K562 (cell line): ENCODE measurements around the gene MYO10.

Source experiments
- ATF1 ChIP-seq, 2 experiments: fragments of 450-650 bp in 1 of 2; IDR thresholded peaks; 2 replicates each; pipeline ENCODE4 v1.6.1; 2016; ENCODE audit warnings: missing compliant biosample characterization in 1 of 2, missing genetic modification characterization in 1 of 2
- CBFB ChIP-seq: sonication (generic); formaldehyde crosslinking; IDR thresholded peaks from 2 replicates; pipeline ENCODE4 v1.4.0; 2020; ENCODE audit warnings: mild to moderate bottlenecking, missing genetic modification reagents
- CTCF ChIP-seq, 3 experiments: IDR thresholded peaks in 2 of 3; conservative IDR thresholded peaks in 1 of 3; 2 replicates each; pipeline ENCODE4 v1.5.1; 2011 to 2012; ENCODE audit warnings: low read length in 3 of 3, mild to moderate bottlenecking in 3 of 3, control low read depth in 2 of 3, improper control_type of control experiment in 1 of 3, inconsistent platforms in 1 of 3, low read depth in 1 of 3, mixed read lengths in 1 of 3, moderate library complexity in 1 of 3; ENCODE audit not compliant: insufficient read depth in 2 of 3
- FOSL1 ChIP-seq: fragments of 200-800 bp; sonication (Bioruptor generic); conservative IDR thresholded peaks from 2 replicates; pipeline ENCODE4 v1.6.1; 2016; ENCODE audit warnings: missing genetic modification characterization, missing compliant biosample characterization
- KLF10 ChIP-seq: fragments of 250-450 bp; sonication (Bioruptor Pico); IDR thresholded peaks from 2 replicates; pipeline ENCODE4 v1.6.1; 2021; ENCODE audit warnings: matching md5 sums
- MAX ChIP-seq: sonication (generic); formaldehyde crosslinking; IDR thresholded peaks from 2 replicates; pipeline ENCODE4 v1.9.0; 2022; ENCODE audit warnings: mild to moderate bottlenecking, missing genetic modification reagents
- PHB2 ChIP-seq: fragments of 450-650 bp; IDR thresholded peaks from 2 replicates; pipeline ENCODE4 v1.6.1; 2017; ENCODE audit warnings: low read depth
- RAD21 ChIP-seq, 2 experiments: fragments of 250-450 bp in 1 of 2; fragments of 450-650 bp in 1 of 2; sonication (Bioruptor Pico) in 1 of 2; formaldehyde crosslinking in 1 of 2; IDR thresholded peaks in 1 of 2; conservative IDR thresholded peaks in 1 of 2; 2 replicates each; pipeline versions ENCODE4 v1.4.0 to v1.8.0; 2020 to 2022; ENCODE audit warnings: mild to moderate bottlenecking in 2 of 2, moderate library complexity in 1 of 2
- SIN3A ChIP-seq, 2 experiments: fragments of 150-350 bp in 1 of 2; IDR thresholded peaks; 2 replicates each; pipeline ENCODE4 v1.6.1; 2011 to 2016; ENCODE audit warnings: borderline replicate concordance in 2 of 2, low read depth in 2 of 2, low read length in 2 of 2, mild to moderate bottlenecking in 2 of 2, moderate library complexity in 2 of 2; ENCODE audit not compliant: control insufficient read depth in 1 of 2
- SMAD3 ChIP-seq: fragments of 450-650 bp; formaldehyde crosslinking; conservative IDR thresholded peaks from 2 replicates; pipeline ENCODE4 v1.4.0; 2020; ENCODE audit warnings: mild to moderate bottlenecking
- TAF1 ChIP-seq: IDR thresholded peaks from 2 replicates; pipeline ENCODE4 v1.6.1; 2011; ENCODE audit warnings: mild to moderate bottlenecking, low read length, moderate library complexity; ENCODE audit not compliant: insufficient read depth, control insufficient read depth, severe bottlenecking; ENCODE audit errors: extremely low read depth
- THAP12 ChIP-seq: fragments of 250-450 bp; sonication (Bioruptor Pico); IDR thresholded peaks from 2 replicates; pipeline ENCODE4 v1.9.0; 2021; ENCODE audit warnings: mild to moderate bottlenecking, inconsistent platforms
- ZZZ3 ChIP-seq: fragments of 450-650 bp; IDR thresholded peaks from 2 replicates; pipeline ENCODE4 v1.6.1; 2016; ENCODE audit warnings: antibody characterized with exemption, mild to moderate bottlenecking, moderate library complexity
- TF ChIP-seq, protein P1 (sequence below): sonication (generic); formaldehyde crosslinking; IDR thresholded peaks from 2 replicates; pipeline ENCODE4 v1.8.1; 2023; ENCODE audit warnings: mild to moderate bottlenecking, missing genetic modification reagents, moderate library complexity

- TF ChIP-seq ZZZ3 (no peak), MAX (CRISPR knock-in tag) (no peak), RAD21 (CRISPR knock-in tag; conservative IDR thresholded peaks at IDR 0.05 in 1 of 2, IDR thresholded peaks at IDR 0.05 in 1 of 2) (no peak), TAF1 (no peak), THAP12 (CRISPR knock-in tag) (no peak), FOSL1 (tag) (no peak), SIN3A (IDR thresholded peaks at IDR 0.05; ENCODE audit: borderline replicate concordance in 2 of 2, control insufficient read depth in 1 of 2, low read depth in 2 of 2, low read length in 2 of 2) (no peak), SMAD3 (no peak), CBFB (CRISPR knock-in tag) (no peak), ATF1 (CRISPR knock-in tag; IDR thresholded peaks at IDR 0.05) (no peak), ATF1 (tag; IDR thresholded peaks at IDR 0.05) (no peak), CTCF (IDR thresholded peaks at IDR 0.05 in 2 of 3, conservative IDR thresholded peaks at IDR 0.05 in 1 of 3; ENCODE audit: insufficient read depth in 2 of 3, low read depth in 1 of 3, low read length in 3 of 3) (no peak), KLF10 (no peak), PHB2 (no peak)
- TF ChIP-seq, protein P1, sequence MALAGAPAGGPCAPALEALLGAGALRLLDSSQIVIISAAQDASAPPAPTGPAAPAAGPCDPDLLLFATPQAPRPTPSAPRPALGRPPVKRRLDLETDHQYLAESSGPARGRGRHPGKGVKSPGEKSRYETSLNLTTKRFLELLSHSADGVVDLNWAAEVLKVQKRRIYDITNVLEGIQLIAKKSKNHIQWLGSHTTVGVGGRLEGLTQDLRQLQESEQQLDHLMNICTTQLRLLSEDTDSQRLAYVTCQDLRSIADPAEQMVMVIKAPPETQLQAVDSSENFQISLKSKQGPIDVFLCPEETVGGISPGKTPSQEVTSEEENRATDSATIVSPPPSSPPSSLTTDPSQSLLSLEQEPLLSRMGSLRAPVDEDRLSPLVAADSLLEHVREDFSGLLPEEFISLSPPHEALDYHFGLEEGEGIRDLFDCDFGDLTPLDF (CRISPR knock-in tag), result no peak
Measured at GRCh38 chr5:16916262-16916878, 19.7 kb downstream of the MYO10 start.
